Neuronal stem cell (in vitro differentiated cells): ENCODE results near the gene GPT2.
"Not testable (repeated sequence)": the region's sequence is repeated elsewhere in the genome, so short reads cannot be mapped to it uniquely, and the experiment has no call there.

Experiments
- DNase-seq: peaks from one replicate; pipeline ENCODE4 v3.0.0-alpha.2; 2013; ENCODE audit warnings: low spot score
- H2AFZ ChIP-seq: one replicate; pipeline ENCODE4 v1.6.1; 2013; ENCODE audit warnings: mild to moderate bottlenecking, low read length, inconsistent platforms
- H2AK5ac ChIP-seq: 2 replicates; pipeline ENCODE4 v1.6.1; 2013; ENCODE audit warnings: low read depth, mild to moderate bottlenecking, inconsistent platforms, low read length, moderate library complexity, mixed read lengths
- H2BK120ac ChIP-seq: 2 replicates; pipeline ENCODE4 v1.6.1; 2013; ENCODE audit warnings: low read depth, mild to moderate bottlenecking, inconsistent platforms, low read length, moderate library complexity, mixed read lengths
- H2BK12ac ChIP-seq: one replicate; pipeline ENCODE4 v1.6.1; 2013; ENCODE audit warnings: low read length, inconsistent platforms
- H2BK15ac ChIP-seq: 2 replicates; pipeline ENCODE4 v1.6.1; 2013; ENCODE audit warnings: mild to moderate bottlenecking, low read length, inconsistent platforms, mixed read lengths
- H2BK5ac ChIP-seq: one replicate; pipeline ENCODE4 v1.6.1; 2013; ENCODE audit warnings: inconsistent platforms, mild to moderate bottlenecking, low read length, moderate library complexity
- H3K14ac ChIP-seq: one replicate; pipeline ENCODE4 v1.6.1; 2013; ENCODE audit warnings: low read length, inconsistent platforms
- H3K18ac ChIP-seq: 2 replicates; pipeline ENCODE4 v1.6.1; 2013; ENCODE audit warnings: low read length, inconsistent platforms
- H3K23ac ChIP-seq: 2 replicates; pipeline ENCODE4 v1.6.1; 2013; ENCODE audit warnings: low read depth, mild to moderate bottlenecking, mixed read lengths, low read length, inconsistent platforms; ENCODE audit not compliant: poor library complexity
- H3K27ac ChIP-seq: replicated peaks from 3 replicates; pipeline ENCODE4 v1.5.1; 2013; ENCODE audit warnings: low read length, inconsistent platforms
- H3K27me3 ChIP-seq, 3 experiments: 2 replicates each; pipeline ENCODE4 v1.6.1; 2013; ENCODE audit warnings: low read length in 3 of 3, mild to moderate bottlenecking in 2 of 3, inconsistent platforms in 1 of 3, low read depth in 1 of 3, mixed read lengths in 1 of 3, moderate library complexity in 1 of 3; ENCODE audit not compliant: control insufficient read depth in 3 of 3, insufficient read depth in 3 of 3
- H3K36me3 ChIP-seq, 2 donors: replicated peaks in 1 of 2; 2 replicates each; pipeline ENCODE4 v1.6.1; 2013; ENCODE audit warnings: low read length in 2 of 2; ENCODE audit not compliant: control insufficient read depth in 2 of 2, insufficient read depth in 2 of 2
- H3K4ac ChIP-seq: 2 replicates; pipeline ENCODE4 v1.6.1; 2013; ENCODE audit warnings: inconsistent platforms, mild to moderate bottlenecking, low read length, moderate library complexity
- H3K4me1 ChIP-seq, 2 donors: 1 replicate in 1 of 2; 2 replicates in 1 of 2; pipeline ENCODE4 v1.6.1; 2013; ENCODE audit warnings: low read length in 2 of 2, low read depth in 1 of 2; ENCODE audit not compliant: control insufficient read depth in 2 of 2, insufficient read depth in 1 of 2
- H3K4me2 ChIP-seq: one replicate; pipeline ENCODE4 v1.6.1; 2013; ENCODE audit warnings: mild to moderate bottlenecking, low read length, inconsistent platforms; ENCODE audit not compliant: insufficient read depth, poor library complexity, severe bottlenecking
- H3K4me3 ChIP-seq, 2 donors: 2 replicates each; pipeline ENCODE4 v1.5.1; 2013; ENCODE audit warnings: low read length in 2 of 2, mild to moderate bottlenecking in 2 of 2, inconsistent platforms in 1 of 2, moderate library complexity in 1 of 2
- H3K79me1 ChIP-seq: one replicate; pipeline ENCODE4 v1.6.1; 2013; ENCODE audit warnings: low read depth, mild to moderate bottlenecking, inconsistent platforms, low read length, moderate library complexity
- H3K9ac ChIP-seq: one replicate; pipeline ENCODE4 v1.6.1; 2013; ENCODE audit warnings: mild to moderate bottlenecking, low read depth, low read length, inconsistent platforms; ENCODE audit not compliant: poor library complexity
- H3K9me3 ChIP-seq, 2 donors: replicated peaks in 1 of 2; 2 replicates each; pipeline versions ENCODE3 to v1.6.1; 2013; ENCODE audit warnings: low read length in 2 of 2, mild to moderate bottlenecking in 2 of 2, inconsistent platforms in 1 of 2, low read depth in 1 of 2, mixed read lengths in 1 of 2, moderate library complexity in 1 of 2; ENCODE audit not compliant: control insufficient read depth in 2 of 2, insufficient read depth in 1 of 2
- H4K8ac ChIP-seq: one replicate; pipeline ENCODE4 v1.6.1; 2013; ENCODE audit warnings: low read depth, mild to moderate bottlenecking, inconsistent platforms, low read length, moderate library complexity
- H4K91ac ChIP-seq: one replicate; pipeline ENCODE4 v1.6.1; 2013; ENCODE audit warnings: low read length, low read depth, mild to moderate bottlenecking, inconsistent platforms; ENCODE audit not compliant: poor library complexity
- WGBS, 2 donors: extraction: QIAGEN DNeasy Blood & Tissue Kit; methylation state at CpG; one replicate each; pipeline ENCODE4 v1.1.7; 2013; ENCODE audit warnings: missing lambda C conversion rate in 2 of 2, mixed read lengths in 1 of 2; ENCODE audit not compliant: insufficient read length in 2 of 2, insufficient replicate concordance in 1 of 2; ENCODE audit errors: extremely low coverage in 2 of 2; 5-methylcytosine and 5-hydroxymethylcytosine counted together

The GPT2 gene

DNA sequence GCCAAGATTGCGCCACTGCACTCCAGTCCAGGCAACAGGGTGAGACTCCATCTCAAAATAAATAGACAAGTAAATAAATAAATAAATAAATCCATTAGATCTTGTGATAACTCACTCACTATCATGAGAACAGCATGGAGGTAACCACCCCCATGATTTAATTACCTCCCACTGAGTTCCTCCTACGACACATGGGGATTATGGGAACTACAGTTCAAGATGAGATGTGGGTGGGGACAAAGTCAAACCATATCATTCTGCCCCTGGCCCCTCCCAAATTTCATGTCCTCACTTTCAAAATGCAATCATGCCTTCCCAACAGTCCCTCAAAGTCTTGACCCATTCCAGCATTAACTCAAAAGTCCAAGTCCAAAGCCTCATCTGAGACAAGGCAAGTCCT is 16.7 kb upstream of the GPT2 start:
- WGBS, 2 donors = no CpG with 5 or more reads among the region's 2 CpGs
- H3K79me1 ChIP-seq = not testable (repeated sequence)

DNA sequence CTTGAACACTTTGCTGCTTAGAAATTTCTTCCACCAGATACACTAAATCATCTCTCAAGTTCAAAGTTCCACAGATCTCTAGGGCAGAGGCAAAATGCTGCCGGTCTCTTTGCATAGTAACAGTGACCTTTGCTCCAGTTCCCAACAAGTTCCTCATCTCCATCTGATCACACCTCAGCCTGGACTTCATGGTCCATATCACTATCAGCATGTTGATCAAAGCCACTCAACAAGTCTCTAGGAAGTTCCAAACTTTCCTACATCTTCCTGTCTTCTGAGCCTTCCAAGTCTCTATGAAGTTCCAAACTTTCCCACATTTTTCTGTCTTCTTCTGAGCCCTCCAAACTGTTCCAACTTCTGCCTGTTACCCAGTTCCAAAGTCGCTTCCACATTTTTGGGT is 15.3 kb upstream of the GPT2 start:
- H3K36me3 ChIP-seq, H3K4me1 ChIP-seq, H2AK5ac ChIP-seq, H3K18ac ChIP-seq, DNase-seq, H4K91ac ChIP-seq, H3K9ac ChIP-seq, H3K4ac ChIP-seq, H3K9me3 ChIP-seq, H2BK120ac ChIP-seq, H3K23ac ChIP-seq, H2BK15ac ChIP-seq, H3K14ac ChIP-seq, H2AFZ ChIP-seq, H3K4me3 ChIP-seq, H3K27ac ChIP-seq, H3K4me2 ChIP-seq, H3K79me1 ChIP-seq, H4K8ac ChIP-seq, H2BK12ac ChIP-seq, H2BK5ac ChIP-seq, H3K27me3 ChIP-seq: not testable (repeated sequence)
- no CpG with 5 or more reads among the region's 2 CpGs for WGBS, 2 donors

More for the DNA sequence above, 16.7 kb upstream of the GPT2 start:
- not testable (repeated sequence) for H3K27me3 ChIP-seq, H2BK15ac ChIP-seq, H3K23ac ChIP-seq, H2AFZ ChIP-seq, H3K36me3 ChIP-seq, DNase-seq, H3K4me1 ChIP-seq, H4K8ac ChIP-seq, H3K18ac ChIP-seq, H3K4me2 ChIP-seq, H3K4me3 ChIP-seq, H3K27ac ChIP-seq, H2BK120ac ChIP-seq, H2AK5ac ChIP-seq, H3K14ac ChIP-seq, H3K9ac ChIP-seq, H2BK12ac ChIP-seq, H3K9me3 ChIP-seq, H3K4ac ChIP-seq, H4K91ac ChIP-seq, H2BK5ac ChIP-seq

DNA sequence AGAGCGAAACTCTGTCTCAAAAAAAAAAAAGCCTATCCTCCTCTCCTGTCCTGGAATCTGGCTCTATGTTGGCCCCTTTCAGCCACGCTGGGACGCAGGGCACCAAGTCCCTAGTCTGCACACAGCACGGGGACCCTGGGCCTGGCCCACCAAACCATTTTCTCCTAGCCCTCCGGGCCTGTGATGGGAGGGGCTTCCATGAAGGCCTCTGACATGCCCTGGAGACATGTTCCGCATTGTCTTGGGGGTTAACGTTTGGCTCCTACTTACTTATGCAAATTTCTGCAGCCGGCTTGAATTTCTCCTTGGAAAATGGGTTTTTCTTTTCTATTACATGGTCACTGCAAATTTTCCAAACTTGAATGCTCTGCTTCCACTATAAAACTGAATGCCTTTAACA is 12.6 kb upstream of the GPT2 start:
- no CpG with 5 or more reads among the region's 8 CpGs for WGBS, 2 donors
- no peak overlapping the region for H3K9ac ChIP-seq
- no peaks in the 10 kb centered on the region for H3K27me3 ChIP-seq
- no peak overlapping the region for H2BK5ac ChIP-seq
- no peaks in the 10 kb centered on the region for H3K9me3 ChIP-seq
- H3K4ac ChIP-seq = no peak overlapping the region
- H3K79me1 ChIP-seq = no peaks in the 10 kb centered on the region
- no peak overlapping the region for H3K4me3 ChIP-seq
- peak overlapping the region; percentile 85 for H2AFZ ChIP-seq
- no peak overlapping the region for H2BK12ac ChIP-seq
- no peaks in the 10 kb centered on the region for H3K36me3 ChIP-seq
- no peak overlapping the region for H3K23ac ChIP-seq
- H2BK15ac ChIP-seq = no peak overlapping the region
- no peak overlapping the region for H3K18ac ChIP-seq
- H2AK5ac ChIP-seq = no peak overlapping the region
- peaks cover 0 to 2% of the 10 kb centered on the region in 2 donors for H3K4me1 ChIP-seq
- no peak overlapping the region for H2BK120ac ChIP-seq
- no peak for DNase-seq
- H3K14ac ChIP-seq = no peak overlapping the region
- H3K27ac ChIP-seq = no peak overlapping the region
- no peak overlapping the region for H3K4me2 ChIP-seq
- H4K8ac ChIP-seq = no peak overlapping the region
- no peak overlapping the region for H4K91ac ChIP-seq

DNA sequence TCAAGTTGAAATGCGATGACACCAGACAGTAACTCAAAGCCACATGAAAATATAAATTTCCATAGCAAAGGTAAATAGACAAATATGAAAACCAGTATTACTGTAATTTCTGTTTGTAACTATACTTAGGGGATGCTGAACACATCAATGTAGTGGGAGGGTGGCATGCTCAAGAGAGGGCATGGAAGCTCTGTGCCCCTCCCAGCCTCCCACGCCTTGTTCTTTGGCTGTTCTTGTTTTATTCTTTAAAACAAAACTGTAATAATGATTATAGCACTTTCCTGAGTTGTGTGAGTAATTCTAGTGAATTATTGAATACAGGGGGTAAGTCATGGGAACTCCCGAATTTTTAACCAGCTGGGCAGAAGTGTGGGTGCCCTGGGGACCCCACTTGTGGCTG is 11.0 kb upstream of the GPT2 start:
- Histone ChIP-seq H3K4me2 (no peak overlapping the region), H3K23ac (no peak overlapping the region), H2BK5ac (no peak overlapping the region), H3K27me3 (no peaks in the 10 kb centered on the region), H3K4ac (no peak overlapping the region), H3K14ac (no peak overlapping the region), H3K4me3 (no peak overlapping the region), H2AK5ac (no peak overlapping the region), H2BK12ac (no peak overlapping the region), H3K36me3 (no peaks in the 10 kb centered on the region), H3K27ac (no peak overlapping the region), H3K9ac (no peak overlapping the region), H4K91ac (no peak overlapping the region), H3K9me3 (no peaks in the 10 kb centered on the region), H4K8ac (no peak overlapping the region), H2BK120ac (no peak overlapping the region), H2AFZ (no peak overlapping the region), H3K79me1 (no peaks in the 10 kb centered on the region), H3K4me1 (peaks cover 0 to 2% of the 10 kb centered on the region in 2 donors), H3K18ac (no peak overlapping the region), H2BK15ac (no peak overlapping the region)
- WGBS, 2 donors = no CpG with 5 or more reads among the region's 3 CpGs
- DNase-seq = no peak
